Tibial artery (tissue), 4 donors: ENCODE results near the gene CCDC167.

Source experiments
- DNase-seq, 2 donors: peaks; one replicate each; pipeline ENCODE4 v3.0.0-alpha.2; 2019
- H3K27ac ChIP-seq, 2 donors: fragments of 200-600 bp; sonication (generic) in 1 of 2; 1 replicate in 1 of 2; 2 replicates in 1 of 2; pipeline ENCODE4 v1.5.1; 2018 to 2019; ENCODE audit warnings: mild to moderate bottlenecking in 1 of 2
- H3K27me3 ChIP-seq, 2 donors: fragments of 200-600 bp; sonication (generic) in 1 of 2; one replicate each; pipeline versions ENCODE4 v1.5.1 to v1.6.0; 2016 to 2019
- H3K36me3 ChIP-seq, 3 donors: fragments of 200-600 bp; sonication (generic) in 2 of 3; one replicate each; pipeline ENCODE4 v1.5.1; 2016 to 2019; ENCODE audit warnings: mild to moderate bottlenecking in 2 of 3
- H3K4me1 ChIP-seq, 4 donors: fragments of 200-600 bp; sonication (generic) in 2 of 4; 1 replicate in 3 of 4; 2 replicates in 1 of 4; pipeline ENCODE4 v1.5.1; 2016 to 2019
- H3K4me3 ChIP-seq, 2 donors: fragments of 200-600 bp; sonication (generic) in 1 of 2; 1 replicate in 1 of 2; 2 replicates in 1 of 2; pipeline ENCODE4 v1.5.1; 2018 to 2019; ENCODE audit warnings: mild to moderate bottlenecking in 2 of 2
- H3K9me3 ChIP-seq, 3 donors: fragments of 200-600 bp; sonication (generic) in 1 of 3; one replicate each; pipeline ENCODE4 v1.5.1; 2016 to 2019
- CTCF ChIP-seq, 2 experiments: fragments of 200-600 bp in 1 of 2; fragments of 450-650 bp in 1 of 2; IDR thresholded peaks; one replicate each; pipeline ENCODE4 v1.5.1; 2017 to 2019; ENCODE audit warnings: antibody characterized with exemption in 2 of 2, mild to moderate bottlenecking in 1 of 2, moderate library complexity in 1 of 2
- intact Hi-C: fragments of 100-400 bp; cut with DNase I; formaldehyde crosslinking; loops from one replicate; pipeline ENCODE4 v1.15.0; 2023; ENCODE audit warnings: low total_unique reads

CCDC167 gene

GRCh38 chr6:37528541-37528940 is 28.8 kb upstream of the CCDC167 start:
- H3K9me3 ChIP-seq = no peaks in the 10 kb centered on the region
- H3K27me3 ChIP-seq = peaks cover 0 to 55% of the 10 kb centered on the region in 2 donors
- no peak overlapping the region for H3K27ac ChIP-seq
- no peak for TF ChIP-seq CTCF (IDR thresholded peaks at IDR 0.05)
- H3K4me1 ChIP-seq = no peaks in the 10 kb centered on the region
- no peak for DNase-seq
- intact Hi-C loops = no loop called here
- H3K36me3 ChIP-seq = no peaks in the 10 kb centered on the region
- no peak overlapping the region for H3K4me3 ChIP-seq

GRCh38 chr6:37525460-37526357 is 26.0 kb upstream of the CCDC167 start:
- Histone ChIP-seq H3K4me3 (no peak overlapping the region), H3K4me1 (no peaks in the 10 kb centered on the region), H3K27me3 (peaks cover 0 to 61% of the 10 kb centered on the region in 2 donors), H3K9me3 (no peaks in the 10 kb centered on the region), H3K36me3 (no peaks in the 10 kb centered on the region), H3K27ac (no peak overlapping the region)
- TF ChIP-seq CTCF (IDR thresholded peaks at IDR 0.05) = no peak
- intact Hi-C loops = no loop called here
- no peak for DNase-seq

DNA sequence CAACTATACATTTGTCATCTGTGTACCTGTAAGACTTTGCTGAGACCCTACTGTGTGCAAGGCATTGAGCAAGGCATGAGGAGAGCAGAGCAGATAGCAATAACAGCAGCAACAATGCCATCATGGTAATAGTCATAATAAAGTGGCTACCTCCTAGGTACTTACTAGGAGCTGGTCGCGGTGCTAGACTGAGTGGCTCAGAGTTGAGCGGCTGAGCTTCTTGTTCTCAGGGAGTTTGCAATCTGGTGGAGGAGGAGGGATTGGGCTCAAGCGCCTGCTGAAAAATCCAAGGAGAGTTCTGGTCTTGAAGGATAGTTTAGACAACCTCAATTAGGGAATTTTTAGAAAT is 25.3 kb upstream of the CCDC167 start:
- no peak overlapping the region for H3K4me3 ChIP-seq
- H3K27me3 ChIP-seq = peaks cover 0 to 59% of the 10 kb centered on the region in 2 donors

GRCh38 chr6:37524025-37524969 is 24.6 kb upstream of the CCDC167 start:
- intact Hi-C loops = no loop called here
- Histone ChIP-seq H3K4me1 (no peaks in the 10 kb centered on the region), H3K27me3 (peaks cover 0 to 55% of the 10 kb centered on the region in 2 donors), H3K9me3 (no peaks in the 10 kb centered on the region), H3K4me3 (no peak overlapping the region), H3K27ac (no peak overlapping the region), H3K36me3 (no peaks in the 10 kb centered on the region)
- TF ChIP-seq CTCF (IDR thresholded peaks at IDR 0.05) = no peak
- DNase-seq = no peak

More for the DNA sequence above, 25.3 kb upstream of the CCDC167 start:
- intact Hi-C loops = no loop called here
- H3K9me3 ChIP-seq = no peaks in the 10 kb centered on the region
- TF ChIP-seq CTCF (IDR thresholded peaks at IDR 0.05) = no peak
- no peak for DNase-seq
- no peaks in the 10 kb centered on the region for H3K4me1 ChIP-seq
- no peaks in the 10 kb centered on the region for H3K36me3 ChIP-seq
- no peak overlapping the region for H3K27ac ChIP-seq

DNA sequence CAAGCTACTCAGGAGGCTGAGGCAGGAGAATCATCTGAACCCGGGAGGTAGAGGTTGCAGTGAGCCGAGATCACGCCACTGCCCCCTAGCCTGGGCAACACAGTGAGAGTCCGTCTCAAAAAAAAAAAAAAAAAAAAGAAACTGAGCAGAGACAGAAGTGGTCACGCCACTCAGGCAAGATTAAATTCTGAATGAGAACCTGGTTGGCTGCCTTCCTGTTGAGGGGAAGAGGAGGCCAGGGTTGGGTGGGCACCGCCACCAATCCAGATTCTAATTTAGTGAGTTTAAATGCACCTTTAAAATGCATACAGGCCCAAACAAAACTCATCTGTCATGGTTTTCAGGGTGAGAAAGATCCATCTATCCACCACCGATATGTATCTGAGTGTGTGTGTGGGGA is 23.7 kb upstream of the CCDC167 start:
- Histone ChIP-seq H3K4me1 (no peaks in the 10 kb centered on the region), H3K4me3 (no peak overlapping the region), H3K9me3 (no peaks in the 10 kb centered on the region), H3K36me3 (no peaks in the 10 kb centered on the region), H3K27me3 (peaks cover 0 to 46% of the 10 kb centered on the region in 2 donors), H3K27ac (no peak overlapping the region)
- no peak for DNase-seq
- intact Hi-C loops = no loop called here
- no peak for TF ChIP-seq CTCF (IDR thresholded peaks at IDR 0.05)
